ENCODE data around the gene COL11A1. TPM values are rescaled to one million over a fixed set of nuclear protein-coding genes. Genes with fewer than 3 reads are reported as not detected.
"Not testable (repeated sequence)": the region's sequence is repeated elsewhere in the genome, so short reads cannot be mapped to it uniquely, and the experiment has no call there.

COL11A1 gene
- total RNA-seq, 4 donors from 2014 or later, result 0.26 to 0.53 TPM; not detected in 2

DNA sequence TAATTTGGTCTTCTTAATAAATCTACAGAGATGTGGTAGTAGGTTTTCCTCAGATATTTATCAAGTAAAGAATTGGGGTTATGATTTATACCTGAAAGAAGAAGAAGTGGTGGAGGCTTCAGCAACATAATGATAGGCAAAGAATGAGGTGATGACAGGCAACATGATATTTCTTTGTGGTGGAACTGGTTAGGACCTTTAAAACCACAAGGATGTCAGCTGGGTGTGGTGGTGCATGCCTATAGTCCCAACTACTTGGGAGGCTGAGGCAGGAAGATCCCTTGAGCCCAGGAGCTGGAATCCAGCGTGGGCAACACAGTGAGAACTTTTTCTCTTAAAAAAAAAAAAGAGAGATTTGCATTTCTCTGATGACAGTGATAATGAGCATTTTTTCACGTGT, 34.1 kb upstream of the COL11A1 start:
- TF ChIP-seq POLR2A (IDR thresholded peaks at IDR 0.05), result no peak
- TF ChIP-seq, protein P1, sequence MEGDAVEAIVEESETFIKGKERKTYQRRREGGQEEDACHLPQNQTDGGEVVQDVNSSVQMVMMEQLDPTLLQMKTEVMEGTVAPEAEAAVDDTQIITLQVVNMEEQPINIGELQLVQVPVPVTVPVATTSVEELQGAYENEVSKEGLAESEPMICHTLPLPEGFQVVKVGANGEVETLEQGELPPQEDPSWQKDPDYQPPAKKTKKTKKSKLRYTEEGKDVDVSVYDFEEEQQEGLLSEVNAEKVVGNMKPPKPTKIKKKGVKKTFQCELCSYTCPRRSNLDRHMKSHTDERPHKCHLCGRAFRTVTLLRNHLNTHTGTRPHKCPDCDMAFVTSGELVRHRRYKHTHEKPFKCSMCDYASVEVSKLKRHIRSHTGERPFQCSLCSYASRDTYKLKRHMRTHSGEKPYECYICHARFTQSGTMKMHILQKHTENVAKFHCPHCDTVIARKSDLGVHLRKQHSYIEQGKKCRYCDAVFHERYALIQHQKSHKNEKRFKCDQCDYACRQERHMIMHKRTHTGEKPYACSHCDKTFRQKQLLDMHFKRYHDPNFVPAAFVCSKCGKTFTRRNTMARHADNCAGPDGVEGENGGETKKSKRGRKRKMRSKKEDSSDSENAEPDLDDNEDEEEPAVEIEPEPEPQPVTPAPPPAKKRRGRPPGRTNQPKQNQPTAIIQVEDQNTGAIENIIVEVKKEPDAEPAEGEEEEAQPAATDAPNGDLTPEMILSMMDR (IDR thresholded peaks at IDR 0.05 in 4 of 5, conservative IDR thresholded peaks at IDR 0.05 in 1 of 5), result no peak
- ATAC-seq (no peak), DNase-seq (no peak)
- H3K4me3 ChIP-seq, result no peak overlapping the region
- no peak overlapping the region for H3K27ac ChIP-seq
- in situ Hi-C loops (cut with MboI; ENCODE audit: low sequenced_read_pairs in 4 of 4), result no loop called here
- H3K36me3 ChIP-seq, result no peaks in the 10 kb centered on the region
- H3K4me1 ChIP-seq, result no peaks in the 10 kb centered on the region
- no peaks in the 10 kb centered on the region for H3K9me3 ChIP-seq
- intact Hi-C loops (cut with DNase I; ENCODE audit: low total_unique reads), result no loop called here
- no peaks in the 10 kb centered on the region for H3K27me3 ChIP-seq

DNA sequence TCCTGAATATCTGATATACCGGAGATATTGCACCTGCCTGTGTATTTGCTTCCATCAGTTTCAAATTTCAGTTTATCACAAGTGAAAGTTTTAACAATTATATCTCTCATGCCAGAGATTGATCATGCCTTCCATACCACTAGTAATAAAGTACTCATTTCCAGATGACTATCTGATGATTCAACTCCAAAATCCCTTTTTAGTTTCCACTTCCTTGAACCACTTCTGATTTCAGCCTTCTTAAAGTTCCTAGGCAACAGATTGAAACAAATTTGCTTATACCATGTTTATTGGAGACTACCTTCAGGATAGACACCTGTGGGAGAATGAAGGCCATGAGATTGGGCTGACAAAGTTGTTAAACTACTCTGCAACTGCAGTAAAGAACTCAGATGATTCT, 21.5 kb upstream of the COL11A1 start:
- Histone ChIP-seq H3K4me3 (no peak overlapping the region), H3K27me3 (no peaks in the 10 kb centered on the region), H3K36me3 (no peaks in the 10 kb centered on the region), H3K27ac (no peak overlapping the region), H3K4me1 (no peaks in the 10 kb centered on the region), H3K9me3 (no peaks in the 10 kb centered on the region)
- in situ Hi-C loops (cut with MboI; ENCODE audit: low sequenced_read_pairs in 4 of 4), result no loop called here
- DNase-seq, result no peak
- no peak for ATAC-seq
- TF ChIP-seq, protein P1 (IDR thresholded peaks at IDR 0.05 in 4 of 5, conservative IDR thresholded peaks at IDR 0.05 in 1 of 5), result no peak
- TF ChIP-seq POLR2A (IDR thresholded peaks at IDR 0.05), result no peak
- intact Hi-C loops (cut with DNase I; ENCODE audit: low total_unique reads), result no loop called here

DNA sequence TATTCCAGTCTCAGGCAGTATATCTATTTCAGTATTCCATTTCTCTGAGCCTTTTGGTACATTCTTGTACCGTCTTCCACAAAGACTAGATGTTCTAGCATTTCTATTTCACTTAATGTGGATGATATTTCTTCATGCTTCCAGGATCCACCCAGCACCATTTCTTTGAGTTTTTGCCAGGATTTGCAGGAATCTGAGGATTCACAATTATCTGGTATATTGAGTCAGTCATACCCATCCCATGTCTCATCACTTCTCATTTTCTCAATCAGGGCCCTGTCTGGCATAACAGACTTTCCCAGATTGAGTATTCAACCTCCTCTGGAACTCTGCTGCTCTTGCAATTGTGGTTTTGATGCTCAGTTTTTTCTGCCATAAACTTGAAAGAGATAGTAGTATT, 20.9 kb upstream of the COL11A1 start:
- DNase-seq (no peak), ATAC-seq (no peak)
- Histone ChIP-seq H3K4me3 (no peak overlapping the region), H3K27me3 (no peaks in the 10 kb centered on the region), H3K9me3 (no peaks in the 10 kb centered on the region), H3K36me3 (no peaks in the 10 kb centered on the region), H3K4me1 (no peaks in the 10 kb centered on the region), H3K27ac (no peak overlapping the region)
- intact Hi-C loops (cut with DNase I; ENCODE audit: low total_unique reads) (no loop called here), in situ Hi-C loops (cut with MboI; ENCODE audit: low sequenced_read_pairs in 4 of 4) (no loop called here)
- TF ChIP-seq POLR2A (IDR thresholded peaks at IDR 0.05), result no peak
- TF ChIP-seq, protein P1 (IDR thresholded peaks at IDR 0.05 in 4 of 5, conservative IDR thresholded peaks at IDR 0.05 in 1 of 5), result no peak

DNA sequence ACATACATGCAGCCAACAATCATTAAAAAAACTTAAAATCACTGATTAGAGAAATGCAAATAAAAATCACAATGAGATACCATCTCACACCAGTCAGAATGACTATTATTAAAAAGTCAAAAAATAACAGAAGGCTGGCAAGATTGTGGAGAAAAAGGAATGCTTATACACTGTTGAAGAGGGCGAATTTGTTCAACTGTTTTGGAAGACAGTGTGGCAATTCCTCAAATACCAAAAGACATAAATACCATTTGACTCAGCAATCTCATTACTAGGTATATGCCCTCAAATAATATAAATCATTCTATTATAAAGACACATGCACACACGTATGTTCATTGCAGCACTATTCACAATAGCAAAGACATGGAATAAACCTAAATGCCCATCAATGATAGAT, 19.9 kb upstream of the COL11A1 start:
- ATAC-seq; H3K27ac ChIP-seq; intact Hi-C loops (cut with DNase I; ENCODE audit: low total_unique reads); in situ Hi-C loops (cut with MboI; ENCODE audit: low sequenced_read_pairs in 4 of 4); H3K9me3 ChIP-seq; DNase-seq; H3K27me3 ChIP-seq; H3K4me3 ChIP-seq; H3K36me3 ChIP-seq; H3K4me1 ChIP-seq: not testable (repeated sequence)

DNA sequence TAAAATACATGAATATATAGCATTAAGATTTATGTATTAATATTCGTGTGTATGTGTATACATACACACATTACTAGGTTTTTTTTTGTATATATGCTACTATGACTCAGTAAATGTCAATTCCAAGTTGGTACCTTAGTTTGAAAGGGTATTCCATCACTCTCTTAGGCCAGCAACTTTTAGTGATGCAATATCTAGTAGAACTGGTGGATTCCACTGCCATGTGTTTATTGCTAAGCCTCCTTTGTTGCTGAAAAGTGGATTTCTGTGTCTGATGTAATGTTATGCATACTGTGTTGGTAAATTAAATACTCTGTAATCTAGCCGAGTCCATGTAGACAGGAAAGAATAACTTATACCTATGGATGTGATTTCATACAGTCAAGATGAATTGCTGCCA, 16.9 kb upstream of the COL11A1 start:
- in situ Hi-C loops (cut with MboI; ENCODE audit: low sequenced_read_pairs in 4 of 4) (no loop called here), intact Hi-C loops (cut with DNase I; ENCODE audit: low total_unique reads) (no loop called here)
- Histone ChIP-seq H3K4me1 (no peaks in the 10 kb centered on the region), H3K36me3 (no peaks in the 10 kb centered on the region), H3K4me3 (no peak overlapping the region), H3K27ac (no peak overlapping the region), H3K9me3 (no peaks in the 10 kb centered on the region), H3K27me3 (no peaks in the 10 kb centered on the region)
- no peak for TF ChIP-seq POLR2A (IDR thresholded peaks at IDR 0.05)
- TF ChIP-seq, protein P1 (IDR thresholded peaks at IDR 0.05 in 4 of 5, conservative IDR thresholded peaks at IDR 0.05 in 1 of 5), result no peak
- DNase-seq, result no peak
- ATAC-seq, result no peak

Measured in gastrocnemius medialis (tissue), 4 donors.